HFFc6 (cell line): ENCODE results near the gene NME5. TPM values are rescaled to one million over a fixed set of nuclear protein-coding genes. Genes with fewer than 3 reads are reported as not detected.

ENCODE experiments used
- DNase-seq: peaks from one replicate; pipeline ENCODE4 v3.0.0-alpha.2; 2018
- H3K27ac Mint-ChIP-seq: 2 replicates; pipeline ENCODE4 v1.8.0; 2020; ENCODE audit warnings: mild to moderate bottlenecking, mixed read lengths
- H3K27me3 Mint-ChIP-seq: 2 replicates; pipeline ENCODE4 v1.8.0; 2021; ENCODE audit warnings: mild to moderate bottlenecking, moderate library complexity, mixed read lengths; ENCODE audit not compliant: insufficient read depth
- H3K36me3 Mint-ChIP-seq: 2 replicates; pipeline ENCODE4 v1.8.0; 2021; ENCODE audit warnings: low read depth, mixed read lengths
- H3K4me1 Mint-ChIP-seq: 2 replicates; pipeline ENCODE4 v1.8.0; 2020; ENCODE audit warnings: low read depth, mixed read lengths
- H3K4me3 Mint-ChIP-seq: 2 replicates; pipeline ENCODE4 v1.8.0; 2020; ENCODE audit warnings: mild to moderate bottlenecking, moderate library complexity, mixed read lengths
- H3K9me3 Mint-ChIP-seq: 2 replicates; pipeline ENCODE4 v1.8.0; 2020; ENCODE audit warnings: mild to moderate bottlenecking, mixed read lengths
- total RNA-seq, 6 experiments: library from RNA; stranded (reverse); fragmentation: NEBNext Ultra II Directional; extraction: Animal tissue kit (Norgen Biotek cat#: 25700); gene quantifications; 2 replicates in 1 of 6; 3 replicates in 5 of 6; pipeline ENCODE4 v1.2.3, GENCODE V29; 2021
- TF ChIP-seq, protein P1 (sequence below): fragments of 200-600 bp; sonication (generic); IDR thresholded peaks from 2 replicates; pipeline ENCODE4 v1.5.0; 2021; ENCODE audit warnings: antibody characterized with exemption, mild to moderate bottlenecking

NME5 gene
- total RNA-seq, 6 experiments from 2014 or later: 0.21 to 0.84 (median 0.42) TPM

DNA sequence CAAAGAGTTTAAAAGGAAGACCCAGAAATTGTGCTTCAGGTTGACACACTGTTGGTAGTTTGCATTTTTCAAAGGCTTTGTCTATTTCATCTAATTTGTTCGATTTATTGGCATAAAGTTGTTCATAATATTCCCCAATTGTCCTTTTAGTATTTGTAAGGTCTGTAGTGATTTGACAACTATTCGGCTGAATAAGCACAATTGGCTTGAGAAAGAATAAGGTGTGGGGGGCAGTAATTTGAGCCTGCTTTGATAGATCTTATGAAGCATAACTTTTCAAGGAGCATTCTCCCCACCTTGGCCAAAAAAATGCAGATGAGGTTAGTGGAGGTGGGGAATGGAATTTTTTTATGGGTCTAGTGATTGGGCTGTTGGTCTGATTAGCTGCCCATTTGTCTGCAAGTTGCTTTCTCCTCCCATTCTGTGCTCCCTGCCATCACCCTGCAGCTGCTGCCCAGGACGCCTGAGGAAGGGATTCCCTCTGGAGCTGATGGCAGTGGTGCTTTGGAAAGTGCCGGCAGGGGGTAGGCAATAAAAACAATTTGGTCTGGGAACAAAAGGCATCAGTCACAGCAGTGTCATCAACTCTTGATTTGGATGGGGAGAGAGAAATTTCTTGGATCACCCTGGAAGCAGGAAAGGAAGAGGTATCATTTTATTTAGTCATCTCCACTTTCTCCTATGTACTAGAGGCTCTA, 28.8 kb downstream of the NME5 start:
- peaks cover 19% of the 10 kb centered on the region for H3K27me3 Mint-ChIP-seq
- no peak overlapping the region for H3K4me3 Mint-ChIP-seq
- H3K4me1 Mint-ChIP-seq: peaks cover 20% of the 10 kb centered on the region
- H3K36me3 Mint-ChIP-seq: no peaks in the 10 kb centered on the region
- H3K27ac Mint-ChIP-seq: no peak overlapping the region
- DNase-seq: no peak
- TF ChIP-seq, protein P1, sequence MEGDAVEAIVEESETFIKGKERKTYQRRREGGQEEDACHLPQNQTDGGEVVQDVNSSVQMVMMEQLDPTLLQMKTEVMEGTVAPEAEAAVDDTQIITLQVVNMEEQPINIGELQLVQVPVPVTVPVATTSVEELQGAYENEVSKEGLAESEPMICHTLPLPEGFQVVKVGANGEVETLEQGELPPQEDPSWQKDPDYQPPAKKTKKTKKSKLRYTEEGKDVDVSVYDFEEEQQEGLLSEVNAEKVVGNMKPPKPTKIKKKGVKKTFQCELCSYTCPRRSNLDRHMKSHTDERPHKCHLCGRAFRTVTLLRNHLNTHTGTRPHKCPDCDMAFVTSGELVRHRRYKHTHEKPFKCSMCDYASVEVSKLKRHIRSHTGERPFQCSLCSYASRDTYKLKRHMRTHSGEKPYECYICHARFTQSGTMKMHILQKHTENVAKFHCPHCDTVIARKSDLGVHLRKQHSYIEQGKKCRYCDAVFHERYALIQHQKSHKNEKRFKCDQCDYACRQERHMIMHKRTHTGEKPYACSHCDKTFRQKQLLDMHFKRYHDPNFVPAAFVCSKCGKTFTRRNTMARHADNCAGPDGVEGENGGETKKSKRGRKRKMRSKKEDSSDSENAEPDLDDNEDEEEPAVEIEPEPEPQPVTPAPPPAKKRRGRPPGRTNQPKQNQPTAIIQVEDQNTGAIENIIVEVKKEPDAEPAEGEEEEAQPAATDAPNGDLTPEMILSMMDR: no peak
- H3K9me3 Mint-ChIP-seq: no peaks in the 10 kb centered on the region

DNA sequence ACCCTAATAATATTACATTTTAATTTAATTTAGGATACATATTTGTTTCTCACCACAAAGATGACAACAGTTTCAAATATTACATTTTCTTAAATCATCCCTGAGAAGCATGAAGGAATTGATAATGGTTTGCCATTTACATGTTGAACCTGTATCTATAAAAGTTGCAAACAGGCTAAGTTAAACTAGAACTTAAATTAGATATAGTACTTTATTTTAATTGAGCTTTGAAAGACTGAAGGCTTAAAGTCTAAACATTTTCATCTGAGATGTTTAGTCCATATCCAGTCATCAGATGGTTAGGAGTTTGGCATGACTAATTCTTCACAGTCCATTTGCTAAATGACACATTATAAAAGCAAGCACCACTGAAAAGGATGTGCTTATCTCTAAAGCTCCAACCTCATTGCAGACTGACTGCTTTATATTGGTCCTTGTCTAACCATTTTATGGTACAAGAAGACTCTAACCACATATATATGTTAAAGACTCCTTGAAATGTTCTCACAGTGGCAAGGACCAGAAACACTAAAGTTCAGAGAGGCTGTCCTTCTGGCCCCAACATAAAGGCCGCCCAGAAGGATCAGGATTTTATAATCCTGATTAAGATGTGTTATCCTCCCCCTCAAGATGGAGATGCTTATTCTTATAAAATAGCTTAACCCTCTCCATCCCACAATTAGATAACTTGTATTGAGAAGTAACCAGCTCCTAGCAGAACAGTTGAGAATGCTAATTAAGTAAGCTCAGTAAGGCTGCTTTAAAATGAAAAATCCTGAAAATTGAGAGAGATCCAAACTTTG, 29.6 kb downstream of the NME5 start:
- Mint-ChIP-seq H3K36me3 (no peaks in the 10 kb centered on the region), H3K9me3 (no peaks in the 10 kb centered on the region), H3K27me3 (peaks cover 21% of the 10 kb centered on the region), H3K27ac (no peak overlapping the region), H3K4me3 (no peak overlapping the region), H3K4me1 (peaks cover 20% of the 10 kb centered on the region)
- peak; percentile 15 for DNase-seq
- TF ChIP-seq, protein P1: no peak

DNA sequence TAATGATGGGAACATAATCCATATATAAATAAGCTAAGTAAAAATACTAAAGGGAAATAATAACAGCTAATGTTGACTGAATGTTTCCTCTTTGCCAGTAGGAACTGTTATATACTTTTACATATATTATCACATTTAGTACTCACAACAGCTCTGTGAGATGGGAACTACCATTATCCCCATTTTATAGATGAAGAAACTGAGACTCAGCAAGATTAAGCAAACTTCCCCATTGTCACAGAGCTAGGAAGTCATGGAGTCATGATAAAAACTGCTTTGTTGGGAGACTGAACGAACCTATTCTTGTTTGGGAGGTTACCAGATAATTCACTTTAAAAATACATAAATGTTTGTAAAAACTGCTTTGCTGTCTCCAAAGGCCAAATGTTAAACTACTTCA, 32.0 kb downstream of the NME5 start:
- Mint-ChIP-seq H3K27me3 (peaks cover 24% of the 10 kb centered on the region), H3K9me3 (no peaks in the 10 kb centered on the region), H3K4me1 (peaks cover 19% of the 10 kb centered on the region), H3K27ac (no peak overlapping the region), H3K4me3 (no peak overlapping the region), H3K36me3 (no peaks in the 10 kb centered on the region)
- TF ChIP-seq, protein P1: no peak
- no peak for DNase-seq

DNA sequence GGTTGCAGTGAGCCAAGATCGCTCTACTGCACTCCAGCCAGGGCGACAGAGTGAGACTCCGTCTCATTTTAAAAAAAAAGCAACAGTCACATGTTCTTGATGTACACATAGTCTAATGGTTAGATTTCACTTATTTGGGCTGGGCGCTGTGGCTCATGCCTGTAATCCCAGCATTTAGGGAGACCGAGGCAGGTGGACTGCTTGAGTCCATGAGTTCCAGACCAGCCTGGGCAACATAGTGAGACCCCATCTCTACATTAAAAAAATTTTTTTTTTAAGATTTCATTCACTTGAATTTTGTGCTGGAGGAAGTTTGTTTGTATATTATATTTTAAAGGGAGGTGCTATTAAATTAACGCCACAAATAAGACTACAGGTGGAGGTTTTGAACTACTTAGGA, 33.5 kb downstream of the NME5 start:
- H3K36me3 Mint-ChIP-seq: no peaks in the 10 kb centered on the region
- no peaks in the 10 kb centered on the region for H3K9me3 Mint-ChIP-seq
- DNase-seq: no peak
- peaks cover 26% of the 10 kb centered on the region for H3K27me3 Mint-ChIP-seq
- TF ChIP-seq, protein P1: no peak
- H3K4me3 Mint-ChIP-seq: no peak overlapping the region
- H3K4me1 Mint-ChIP-seq: peaks cover 10% of the 10 kb centered on the region; the same call in 1 of the 2 replicates
- no peak overlapping the region for H3K27ac Mint-ChIP-seq

DNA sequence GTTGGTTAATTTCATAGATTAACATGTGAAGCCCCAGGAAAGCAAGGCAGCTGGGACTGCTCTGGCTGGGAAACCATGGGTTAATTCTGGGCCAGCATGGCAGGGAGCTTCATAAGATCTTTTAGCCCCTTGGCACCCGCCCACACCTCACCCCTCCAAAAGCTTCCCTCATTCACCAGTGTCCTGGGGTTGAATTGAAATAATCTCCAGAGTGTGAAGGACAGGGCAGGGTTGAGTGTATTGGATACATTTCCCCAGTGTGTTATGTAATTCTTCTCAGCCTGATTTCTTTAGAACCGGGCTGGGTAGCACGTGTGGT, 36.0 kb downstream of the NME5 start:
- TF ChIP-seq, protein P1: no peak
- DNase-seq: no peak
- Mint-ChIP-seq H3K9me3 (no peaks in the 10 kb centered on the region), H3K27me3 (peaks cover 29% of the 10 kb centered on the region), H3K4me3 (no peak overlapping the region), H3K27ac (no peak overlapping the region), H3K4me1 (no peaks in the 10 kb centered on the region), H3K36me3 (no peaks in the 10 kb centered on the region)
